Measurements from ENCODE around the gene CST6. TPM values are rescaled to one million over a fixed set of nuclear protein-coding genes. Genes with fewer than 3 reads are reported as not detected.

Gene CST6
- total RNA-seq, 2 experiments from 2014 or later, result not detected

GRCh38 chr11:65992056-65992455, 19.8 kb upstream of the CST6 start:
- Mint-ChIP-seq H3K27ac (no peak overlapping the region), H3K4me3 (no peak overlapping the region), H3K4me1 (ENCODE audit: low read depth) (peaks cover 6% of the 10 kb centered on the region), H3K9me3 (no peaks in the 10 kb centered on the region), H3K36me3 (peaks cover 11% of the 10 kb centered on the region), H3K27me3 (no peaks in the 10 kb centered on the region)
- POLR2A ChIA-PET, result no interaction called here
- intact Hi-C loops (cut with micrococcal nuclease), result no loop called here
- CTCF ChIA-PET, result interaction anchor here (0.9 to 6.3 kb wide), 6 partner anchors 11 to 287 kb away, joined by 3 to 156 read pairs (median 6); partner anchors contain the start of genes BANF1, CCDC85B, FIBP and KAT5
- DNase-seq, result no peak

GRCh38 chr11:65997286-65997685, 14.5 kb upstream of the CST6 start:
- Mint-ChIP-seq H3K4me1 (ENCODE audit: low read depth) (peaks cover 24% of the 10 kb centered on the region), H3K4me3 (no peak overlapping the region), H3K9me3 (no peaks in the 10 kb centered on the region), H3K36me3 (peaks cover 34% of the 10 kb centered on the region), H3K27me3 (no peaks in the 10 kb centered on the region), H3K27ac (no peak overlapping the region)
- POLR2A ChIA-PET, result no interaction called here
- intact Hi-C loops (cut with micrococcal nuclease), result no loop called here
- CTCF ChIA-PET, result no interaction called here
- no peak for DNase-seq

GRCh38 chr11:66001942-66002647, 9.7 kb upstream of the CST6 start, which contains the start of the genes BANF1 and EIF1AD:
BANF1 (plus strand) TSS chr11:66002503; CDS start chr11:66003251, 748 bp downstream.
EIF1AD (minus strand) TSS chr11:66002157; CDS start chr11:66000389, 1,768 bp downstream.
- H3K4me3 Mint-ChIP-seq, result peak within 1 kb of the TSS; percentile 99
- H3K9me3 Mint-ChIP-seq, result no peaks in the 10 kb centered on the region
- CTCF ChIA-PET, result interaction anchor here (0.5 to 1.6 kb wide), 16 partner anchors 10 to 290 kb away, joined by 3 to 11 read pairs (median 4); partner anchors contain the start of genes CCDC85B, CFL1, FIBP and KAT5
- intact Hi-C loops (cut with micrococcal nuclease), result loop anchor here (1.0 to 5.0 kb wide), 6 partner anchors 41 to 290 kb away; partner anchors contain the start of genes AP5B1, CFL1, KAT5 and SART1
- peaks cover 38% of the 10 kb centered on the region for H3K4me1 Mint-ChIP-seq (ENCODE audit: low read depth)
- POLR2A ChIA-PET, result interaction anchor here (0.6 to 1.4 kb wide), 12 partner anchors 40 to 290 kb away, joined by 3 to 8 read pairs (median 4); partner anchors contain the start of genes CFL1, FIBP, FOSL1 and KAT5
- peaks cover 44% of the 10 kb centered on the region for H3K36me3 Mint-ChIP-seq
- DNase-seq, result peak; percentile 97
- no peaks in the 10 kb centered on the region for H3K27me3 Mint-ChIP-seq
- peak within 1 kb of the TSS; percentile 99 for H3K27ac Mint-ChIP-seq

- H3K27me3 Mint-ChIP-seq, result no peaks in the 10 kb centered on the region
- peak overlapping the region; percentile 99 for H3K4me3 Mint-ChIP-seq
- H3K9me3 Mint-ChIP-seq, result no peaks in the 10 kb centered on the region
- H3K4me1 Mint-ChIP-seq (ENCODE audit: low read depth), result peaks cover 35% of the 10 kb centered on the region
- peak overlapping the region; percentile 99 for H3K27ac Mint-ChIP-seq
- H3K36me3 Mint-ChIP-seq, result peaks cover 39% of the 10 kb centered on the region
- intact Hi-C loops (cut with micrococcal nuclease), result loop anchor here (1.0 to 5.0 kb wide), 6 partner anchors 41 to 290 kb away; partner anchors contain the start of genes AP5B1, CFL1, KAT5 and SART1
- ChIA-PET POLR2A (interaction anchor here (0.6 to 1.4 kb wide), 13 partner anchors 41 to 290 kb away, joined by 3 to 8 read pairs (median 3); partner anchors contain the start of genes CFL1, FIBP, FOSL1 and KAT5), CTCF (interaction anchor here (0.5 to 1.6 kb wide), 16 partner anchors 11 to 291 kb away, joined by 3 to 11 read pairs (median 4); partner anchors contain the start of genes CCDC85B, CFL1, FIBP and KAT5)
- DNase-seq, result no peak
Measured at GRCh38 chr11:66002648-66003225, 9.1 kb upstream of the CST6 start.

- ChIA-PET CTCF (interaction anchor here (1.0 to 1.6 kb wide), 7 partner anchors 20 to 132 kb away, joined by 3 to 9 read pairs (median 5); partner anchors contain the start of genes CCDC85B and SF3B2), POLR2A (interaction anchor here (0.8 to 1.1 kb wide), 5 partner anchors 68 to 253 kb away, joined by 3 to 4 read pairs (median 3); partner anchors contain the start of genes FIBP and PACS1)
- peak overlapping the region; percentile 99 for H3K27ac Mint-ChIP-seq
- no peak for DNase-seq
- H3K4me1 Mint-ChIP-seq (ENCODE audit: low read depth), result peaks cover 35% of the 10 kb centered on the region
- intact Hi-C loops (cut with micrococcal nuclease), result loop anchor here (2.0 to 5.0 kb wide), 2 partner anchors 129 to 222 kb away; partner anchors contain the start of gene AP5B1
- peak overlapping the region; percentile 99 for H3K4me3 Mint-ChIP-seq
- no peaks in the 10 kb centered on the region for H3K27me3 Mint-ChIP-seq
- H3K9me3 Mint-ChIP-seq, result no peaks in the 10 kb centered on the region
- H3K36me3 Mint-ChIP-seq, result peaks cover 37% of the 10 kb centered on the region
Measured at GRCh38 chr11:66003291-66003690, 8.5 kb upstream of the CST6 start.

- POLR2A ChIA-PET, result no interaction called here
- Mint-ChIP-seq H3K27me3 (no peaks in the 10 kb centered on the region), H3K4me3 (peak overlapping the region; percentile 51), H3K36me3 (peaks cover 28% of the 10 kb centered on the region), H3K4me1 (ENCODE audit: low read depth) (peaks cover 32% of the 10 kb centered on the region), H3K9me3 (no peaks in the 10 kb centered on the region), H3K27ac (peak overlapping the region; percentile 49)
- intact Hi-C loops (cut with micrococcal nuclease), result loop anchor here (5.0 kb wide), 1 partner anchor 128 kb away; no protein-coding TSS in a partner anchor
- CTCF ChIA-PET, result interaction anchor here (0.7 to 1.6 kb wide), 3 partner anchors 18 to 293 kb away, joined by 4 to 7 read pairs (median 5); partner anchors contain the start of gene KAT5
- no peak for DNase-seq
Measured at GRCh38 chr11:66004186-66004585, 7.6 kb upstream of the CST6 start.

GRCh38 chr11:66006134-66006890, 5.5 kb upstream of the CST6 start:
- CTCF ChIA-PET, result no interaction called here
- no peak for DNase-seq
- Mint-ChIP-seq H3K4me3 (no peak overlapping the region), H3K27ac (no peak overlapping the region), H3K36me3 (peaks cover 17% of the 10 kb centered on the region), H3K4me1 (ENCODE audit: low read depth) (peaks cover 19% of the 10 kb centered on the region), H3K27me3 (peaks cover under 1% of the 10 kb centered on the region), H3K9me3 (no peaks in the 10 kb centered on the region)
- intact Hi-C loops (cut with micrococcal nuclease), result no loop called here
- POLR2A ChIA-PET, result interaction anchor here (1.1 kb wide), 1 partner anchor 286 kb away, joined by 4 read pairs; the partner anchor contains the start of gene RNASEH2C

GRCh38 chr11:66006891-66007176, 5.0 kb upstream of the CST6 start:
- no peak overlapping the region for H3K4me3 Mint-ChIP-seq
- CTCF ChIA-PET, result interaction anchor here (1.0 to 2.3 kb wide), 2 partner anchors 38 to 237 kb away, joined by 3 to 10 read pairs; no protein-coding TSS in a partner anchor
- intact Hi-C loops (cut with micrococcal nuclease), result no loop called here
- POLR2A ChIA-PET, result no interaction called here
- no peak for DNase-seq
- H3K36me3 Mint-ChIP-seq, result peaks cover 16% of the 10 kb centered on the region
- no peak overlapping the region for H3K27ac Mint-ChIP-seq
- peaks cover 19% of the 10 kb centered on the region for H3K4me1 Mint-ChIP-seq (ENCODE audit: low read depth)
- peaks cover 3% of the 10 kb centered on the region for H3K27me3 Mint-ChIP-seq
- no peaks in the 10 kb centered on the region for H3K9me3 Mint-ChIP-seq

GRCh38 chr11:66007201-66007634, 4.6 kb upstream of the CST6 start:
- Mint-ChIP-seq H3K4me1 (ENCODE audit: low read depth) (peaks cover 19% of the 10 kb centered on the region), H3K27ac (no peak overlapping the region), H3K36me3 (peaks cover 13% of the 10 kb centered on the region), H3K4me3 (no peak overlapping the region), H3K9me3 (no peaks in the 10 kb centered on the region), H3K27me3 (peaks cover 7% of the 10 kb centered on the region)
- no peak for DNase-seq
- POLR2A ChIA-PET, result no interaction called here
- CTCF ChIA-PET, result interaction anchor here (1.0 to 2.3 kb wide), 2 partner anchors 37 to 237 kb away, joined by 3 to 10 read pairs; no protein-coding TSS in a partner anchor
- intact Hi-C loops (cut with micrococcal nuclease), result no loop called here

GRCh38 chr11:66008095-66008467, 3.7 kb upstream of the CST6 start:
- Mint-ChIP-seq H3K4me3 (no peak overlapping the region), H3K9me3 (no peaks in the 10 kb centered on the region), H3K27me3 (peaks cover 14% of the 10 kb centered on the region), H3K36me3 (peaks cover 13% of the 10 kb centered on the region), H3K27ac (no peak overlapping the region), H3K4me1 (ENCODE audit: low read depth) (peaks cover 14% of the 10 kb centered on the region)
- no peak for DNase-seq
- ChIA-PET CTCF (interaction anchor here (0.7 to 2.3 kb wide), 5 partner anchors 14 to 123 kb away, joined by 3 to 15 read pairs (median 4); partner anchors contain the start of gene SF3B2), POLR2A (no interaction called here)
- intact Hi-C loops (cut with micrococcal nuclease), result no loop called here

GRCh38 chr11:66008468-66009101, 3.2 kb upstream of the CST6 start:
- Mint-ChIP-seq H3K27ac (no peak overlapping the region), H3K36me3 (peaks cover 13% of the 10 kb centered on the region), H3K4me1 (ENCODE audit: low read depth) (peaks cover 9% of the 10 kb centered on the region), H3K4me3 (no peak overlapping the region), H3K27me3 (peaks cover 19% of the 10 kb centered on the region), H3K9me3 (no peaks in the 10 kb centered on the region)
- POLR2A ChIA-PET, result no interaction called here
- no peak for DNase-seq
- intact Hi-C loops (cut with micrococcal nuclease), result no loop called here
- CTCF ChIA-PET, result interaction anchor here (0.7 to 2.3 kb wide), 6 partner anchors 14 to 124 kb away, joined by 3 to 15 read pairs (median 4); partner anchors contain the start of gene SF3B2

Data from activated CD4-positive, alpha-beta memory T cell treated with anti-CD3 and anti-CD28 coated beads for 36 hours (primary cell).